T47D (cell line): ENCODE measurements around the gene RCCD1.

ENCODE experiments used
- DNase-seq, 2 experiments: peaks; one replicate each; pipeline versions ENCODE4 v3.0.0 to v3.0.0-alpha.2; 2011 to 2012; ENCODE audit warnings: low read depth in 1 of 2, low spot score in 1 of 2
- JUND ChIP-seq: IDR thresholded peaks from 2 replicates; pipeline ENCODE4 v1.6.1; 2012; ENCODE audit warnings: low read depth
- in situ Hi-C: cut with HindIII; loops from 2 replicates; pipeline ENCODE4 v1.10.0; 2016; ENCODE audit warnings: low sequenced_read_pairs, low pct_unique_long_range_greater_than_20kb

The RCCD1 gene

GRCh38 chr15:90942354-90943120 is 12.1 kb upstream of the RCCD1 start:
- DNase-seq, result no peak
- TF ChIP-seq JUND, result no peak
- in situ Hi-C loops, result no loop called here

- no peak for TF ChIP-seq JUND
- in situ Hi-C loops, result no loop called here
- no peak for DNase-seq
Observed at GRCh38 chr15:90945091-90945490, 9.6 kb upstream of the RCCD1 start.

- in situ Hi-C loops, result no loop called here
- no peak for TF ChIP-seq JUND
- no peak for DNase-seq
Observed at GRCh38 chr15:90946538-90946937, 8.1 kb upstream of the RCCD1 start.

- DNase-seq, result no peak
- no peak for TF ChIP-seq JUND
- in situ Hi-C loops, result no loop called here
Observed at GRCh38 chr15:90946941-90947576, 7.6 kb upstream of the RCCD1 start.

- no peak for DNase-seq
- no peak for TF ChIP-seq JUND
- in situ Hi-C loops, result no loop called here
Observed at GRCh38 chr15:90947577-90948357, 6.9 kb upstream of the RCCD1 start.

GRCh38 chr15:90948506-90948905 is 6.2 kb upstream of the RCCD1 start:
- DNase-seq, result no peak
- TF ChIP-seq JUND, result no peak
- in situ Hi-C loops, result no loop called here

- in situ Hi-C loops, result no loop called here
- DNase-seq, result no peak
- no peak for TF ChIP-seq JUND
Observed at GRCh38 chr15:90949979-90950675, 4.6 kb upstream of the RCCD1 start.

- TF ChIP-seq JUND, result no peak
- no peak for DNase-seq
- in situ Hi-C loops, result no loop called here
Observed at GRCh38 chr15:90950676-90951075, 4.0 kb upstream of the RCCD1 start.

- no peak for TF ChIP-seq JUND
- DNase-seq, result no peak
- in situ Hi-C loops, result no loop called here
Observed at GRCh38 chr15:90952901-90953677, 1.6 kb upstream of the RCCD1 start.

GRCh38 chr15:90953947-90954711 is 555 bp upstream of the RCCD1 start:
- TF ChIP-seq JUND, result no peak
- DNase-seq, result no peak
- in situ Hi-C loops, result no loop called here

GRCh38 chr15:90955624-90956273 is 1.1 kb downstream of the RCCD1 start:
- in situ Hi-C loops, result no loop called here
- peak in 1 of 2 experiments; percentile 64 for DNase-seq
- no peak for TF ChIP-seq JUND
